Liver (tissue), 9 donors: ENCODE measurements around the gene TNFAIP6. TPM values are rescaled to one million over a fixed set of nuclear protein-coding genes. Genes with fewer than 3 reads are reported as not detected.
"Not testable (repeated sequence)": the region's sequence is repeated elsewhere in the genome, so short reads cannot be mapped to it uniquely, and the experiment has no call there.

ENCODE experiments used
- DNase-seq: peaks from one replicate; pipeline ENCODE4 v3.0.0-alpha.2; 2017; ENCODE audit warnings: low spot score
- H3K27ac ChIP-seq, 2 donors: one replicate each; pipeline ENCODE4 v1.7.0; 2013; ENCODE audit warnings: inconsistent platforms in 2 of 2, low read length in 2 of 2, control low read depth in 1 of 2, low read depth in 1 of 2, mild to moderate bottlenecking in 1 of 2
- H3K27me3 ChIP-seq, 4 donors: one replicate each; pipeline versions ENCODE4 v1.6.1 to v1.7.0; 2013; ENCODE audit warnings: low read length in 3 of 4, inconsistent platforms in 1 of 4, mild to moderate bottlenecking in 1 of 4, moderate library complexity in 1 of 4; ENCODE audit not compliant: control insufficient read depth in 4 of 4, insufficient read depth in 4 of 4
- H3K36me3 ChIP-seq, 4 donors: one replicate each; pipeline versions ENCODE4 v1.6.1 to v1.7.0; 2013; ENCODE audit warnings: low read length in 3 of 4, mild to moderate bottlenecking in 3 of 4, low read depth in 1 of 4, moderate library complexity in 1 of 4; ENCODE audit not compliant: control insufficient read depth in 4 of 4, insufficient read depth in 3 of 4
- H3K4me1 ChIP-seq, 4 donors: one replicate each; pipeline versions ENCODE4 v1.6.1 to v1.7.0; 2013; ENCODE audit warnings: low read length in 3 of 4, mild to moderate bottlenecking in 3 of 4, moderate library complexity in 1 of 4; ENCODE audit not compliant: control insufficient read depth in 4 of 4, insufficient read depth in 4 of 4
- H3K4me3 ChIP-seq, 3 donors: one replicate each; pipeline versions ENCODE4 v1.6.1 to v1.7.0; 2013; ENCODE audit warnings: low read length in 3 of 3, control low read depth in 1 of 3, low read depth in 1 of 3, mild to moderate bottlenecking in 1 of 3
- H3K9ac ChIP-seq, 2 donors: one replicate each; pipeline ENCODE4 v1.7.0; 2013; ENCODE audit warnings: low read length in 2 of 2, mild to moderate bottlenecking in 2 of 2, moderate library complexity in 2 of 2, control low read depth in 1 of 2, low read depth in 1 of 2
- H3K9me3 ChIP-seq, 4 donors: one replicate each; pipeline versions ENCODE4 v1.6.1 to v1.7.0; 2013; ENCODE audit warnings: low read length in 3 of 4; ENCODE audit not compliant: control insufficient read depth in 4 of 4
- ATF3 ChIP-seq: IDR thresholded peaks from 2 replicates; pipeline ENCODE4 v1.6.1; 2016; ENCODE audit warnings: antibody characterized with exemption
- EGR1 ChIP-seq, 2 donors: IDR thresholded peaks; 2 replicates each; pipeline ENCODE4 v1.6.1; 2016 to 2018; ENCODE audit warnings: antibody characterized with exemption in 2 of 2, low read depth in 2 of 2
- FOXA1 ChIP-seq: IDR thresholded peaks from 2 replicates; pipeline ENCODE4 v1.6.1; 2016; ENCODE audit warnings: antibody characterized with exemption
- FOXA2 ChIP-seq: IDR thresholded peaks from 2 replicates; pipeline ENCODE4 v1.6.1; 2016; ENCODE audit warnings: antibody characterized with exemption
- HNF4A ChIP-seq, 2 donors: conservative IDR thresholded peaks; 2 replicates each; pipeline ENCODE4 v1.6.1; 2016; ENCODE audit warnings: antibody characterized with exemption in 2 of 2, mild to moderate bottlenecking in 2 of 2
- HNF4G ChIP-seq: IDR thresholded peaks from 2 replicates; pipeline ENCODE4 v1.6.1; 2016; ENCODE audit warnings: antibody characterized with exemption
- JUND ChIP-seq, 2 donors: IDR thresholded peaks; 2 replicates each; pipeline ENCODE4 v1.6.1; 2016; ENCODE audit warnings: antibody characterized with exemption in 2 of 2
- NR2F2 ChIP-seq: IDR thresholded peaks from 2 replicates; pipeline ENCODE4 v1.6.1; 2016; ENCODE audit warnings: antibody characterized with exemption
- RAD21 ChIP-seq, 2 donors: IDR thresholded peaks; 2 replicates each; pipeline ENCODE4 v1.6.1; 2016; ENCODE audit warnings: antibody characterized with exemption in 2 of 2, mild to moderate bottlenecking in 2 of 2
- RXRA ChIP-seq, 2 donors: IDR thresholded peaks; 2 replicates each; pipeline ENCODE4 v1.6.1; 2017 to 2018; ENCODE audit warnings: antibody characterized with exemption in 2 of 2, mild to moderate bottlenecking in 1 of 2
- SP1 ChIP-seq: IDR thresholded peaks from 2 replicates; pipeline ENCODE4 v1.6.1; 2018; ENCODE audit warnings: antibody characterized with exemption, mild to moderate bottlenecking
- TAF1 ChIP-seq: conservative IDR thresholded peaks from 2 replicates; pipeline ENCODE4 v1.6.1; 2016; ENCODE audit warnings: antibody characterized with exemption, mild to moderate bottlenecking
- WGBS: extraction: QIAGEN DNeasy Blood & Tissue Kit; methylation state at CpG from one replicate; pipeline ENCODE4 v1.1.7; 2013; 5-methylcytosine and 5-hydroxymethylcytosine counted together
- polyA plus RNA-seq, 2 donors: library from polyadenylated mRNA; stranded (reverse) in 1 of 2; unstranded in 1 of 2; fragments of 200-250 nt in 1 of 2; fragments of >200 nt in 1 of 2; fragmentation: Nextera tagmentation in 1 of 2; extraction: Ambion mirVana in 1 of 2; gene quantifications; one replicate each; pipeline versions ENCODE4 v1.2.1 to v1.2.3, GENCODE V29; 2013 to 2015
- total RNA-seq, 2 donors: library from RNA; depleted of rRNA; stranded (reverse); fragments of >200 nt; gene quantifications; one replicate each; pipeline ENCODE4 v1.2.3, GENCODE V29; 2014
- TF ChIP-seq, protein P1 (sequence below): IDR thresholded peaks from 2 replicates; pipeline ENCODE4 v1.6.1; 2016; ENCODE audit warnings: antibody characterized with exemption
- TF ChIP-seq, protein P2 (sequence below): IDR thresholded peaks from 2 replicates; pipeline ENCODE4 v1.6.1; 2016; ENCODE audit warnings: antibody characterized with exemption
- TF ChIP-seq, protein P3 (sequence below): fragments of 150-350 bp; IDR thresholded peaks from 2 replicates; pipeline ENCODE4 v1.5.1; 2017; ENCODE audit warnings: improper control_type of control experiment, low read depth, low read length; ENCODE audit not compliant: missing input control
- TF ChIP-seq, protein P4 (sequence below): IDR thresholded peaks from 2 replicates; pipeline ENCODE4 v1.6.1; 2016; ENCODE audit warnings: antibody characterized with exemption, mild to moderate bottlenecking
- donor health status: healthy.
- donor health status: healthy.
- donor health status: healthy.
- donor health status: healthy.
- donor health status: healthy.

TNFAIP6 gene
- total RNA-seq (under 1 TPM; 0.17 to 0.28 TPM), polyA plus RNA-seq (under 1 TPM; 0.18 to 0.21 TPM)

GRCh38 chr2:151357359-151357758 lies at the start of gene TNFAIP6:
TNFAIP6 (plus strand) TSS chr2:151357592; CDS start chr2:151357667, 75 bp downstream.
- no peaks in the 10 kb centered on the region for H3K36me3 ChIP-seq
- H3K27ac ChIP-seq: no peak within 1 kb of the TSS
- H3K27me3 ChIP-seq: no peaks in the 10 kb centered on the region
- DNase-seq: no peak
- no peaks in the 10 kb centered on the region for H3K4me1 ChIP-seq
- no peaks in the 10 kb centered on the region for H3K9me3 ChIP-seq
- no peak within 1 kb of the TSS for H3K9ac ChIP-seq
- no peak within 1 kb of the TSS for H3K4me3 ChIP-seq
- WGBS: 72% methylated on average over 3 of the region's 3 CpGs
- TF ChIP-seq ATF3 (no peak), JUND (IDR thresholded peaks at IDR 0.05) (peak in 1 of 2 donors; percentile 10)

- 92% methylated on average over 6 of the region's 6 CpGs for WGBS
- DNase-seq, H3K4me1 ChIP-seq, H3K36me3 ChIP-seq, H3K27me3 ChIP-seq, H3K27ac ChIP-seq, H3K4me3 ChIP-seq, H3K9ac ChIP-seq, H3K9me3 ChIP-seq: not testable (repeated sequence)
These were observed 47.1 kb upstream of the TNFAIP6 start for GRCh38 chr2:151310313-151310712.

DNA sequence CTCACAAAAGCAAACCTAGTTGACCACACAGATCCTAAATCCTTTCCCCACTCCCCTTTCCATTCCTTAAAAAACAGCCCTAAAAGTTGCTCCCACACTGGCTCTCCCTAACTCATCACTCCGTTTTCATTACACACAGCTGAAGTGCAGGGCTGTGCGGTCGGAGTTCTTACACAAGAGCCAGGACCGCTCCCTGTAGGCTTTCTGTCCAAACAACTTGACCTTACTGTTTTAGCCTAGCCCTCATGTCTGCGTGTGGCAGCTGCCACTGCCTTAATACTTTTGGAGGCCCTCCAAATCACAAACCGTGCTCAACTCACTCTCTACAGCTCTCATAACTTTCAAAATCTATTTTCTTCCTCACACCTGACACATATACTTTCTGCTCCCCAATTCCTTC lies 45.0 kb upstream of the TNFAIP6 start:
- WGBS: 86% methylated on average over 6 of the region's 6 CpGs
- not testable (repeated sequence) for DNase-seq

GRCh38 chr2:151315381-151315903 lies 42.0 kb upstream of the TNFAIP6 start:
- Histone ChIP-seq H3K9ac (no peak overlapping the region), H3K4me1 (no peaks in the 10 kb centered on the region), H3K9me3 (no peaks in the 10 kb centered on the region), H3K36me3 (no peaks in the 10 kb centered on the region), H3K27me3 (no peaks in the 10 kb centered on the region), H3K4me3 (no peak overlapping the region), H3K27ac (no peak overlapping the region)
- no peak for DNase-seq
- 77% methylated on average over 7 of the region's 7 CpGs for WGBS
- TF ChIP-seq HNF4G (no peak), FOXA2 (no peak), RXRA (IDR thresholded peaks at IDR 0.05) (no peak), SP1 (no peak), FOXA1 (no peak), ATF3 (no peak), JUND (IDR thresholded peaks at IDR 0.05) (no peak), HNF4A (conservative IDR thresholded peaks at IDR 0.05) (no peak), EGR1 (IDR thresholded peaks at IDR 0.05; ENCODE audit: low read depth in 2 of 2) (no peak), NR2F2 (no peak), TAF1 (no peak), RAD21 (IDR thresholded peaks at IDR 0.05) (no peak)
- TF ChIP-seq, protein P1, sequence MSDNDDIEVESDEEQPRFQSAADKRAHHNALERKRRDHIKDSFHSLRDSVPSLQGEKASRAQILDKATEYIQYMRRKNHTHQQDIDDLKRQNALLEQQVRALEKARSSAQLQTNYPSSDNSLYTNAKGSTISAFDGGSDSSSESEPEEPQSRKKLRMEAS: no peak
- TF ChIP-seq, protein P2, sequence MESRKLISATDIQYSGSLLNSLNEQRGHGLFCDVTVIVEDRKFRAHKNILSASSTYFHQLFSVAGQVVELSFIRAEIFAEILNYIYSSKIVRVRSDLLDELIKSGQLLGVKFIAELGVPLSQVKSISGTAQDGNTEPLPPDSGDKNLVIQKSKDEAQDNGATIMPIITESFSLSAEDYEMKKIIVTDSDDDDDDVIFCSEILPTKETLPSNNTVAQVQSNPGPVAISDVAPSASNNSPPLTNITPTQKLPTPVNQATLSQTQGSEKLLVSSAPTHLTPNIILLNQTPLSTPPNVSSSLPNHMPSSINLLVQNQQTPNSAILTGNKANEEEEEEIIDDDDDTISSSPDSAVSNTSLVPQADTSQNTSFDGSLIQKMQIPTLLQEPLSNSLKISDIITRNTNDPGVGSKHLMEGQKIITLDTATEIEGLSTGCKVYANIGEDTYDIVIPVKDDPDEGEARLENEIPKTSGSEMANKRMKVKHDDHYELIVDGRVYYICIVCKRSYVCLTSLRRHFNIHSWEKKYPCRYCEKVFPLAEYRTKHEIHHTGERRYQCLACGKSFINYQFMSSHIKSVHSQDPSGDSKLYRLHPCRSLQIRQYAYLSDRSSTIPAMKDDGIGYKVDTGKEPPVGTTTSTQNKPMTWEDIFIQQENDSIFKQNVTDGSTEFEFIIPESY: no peak
- TF ChIP-seq, protein P3, sequence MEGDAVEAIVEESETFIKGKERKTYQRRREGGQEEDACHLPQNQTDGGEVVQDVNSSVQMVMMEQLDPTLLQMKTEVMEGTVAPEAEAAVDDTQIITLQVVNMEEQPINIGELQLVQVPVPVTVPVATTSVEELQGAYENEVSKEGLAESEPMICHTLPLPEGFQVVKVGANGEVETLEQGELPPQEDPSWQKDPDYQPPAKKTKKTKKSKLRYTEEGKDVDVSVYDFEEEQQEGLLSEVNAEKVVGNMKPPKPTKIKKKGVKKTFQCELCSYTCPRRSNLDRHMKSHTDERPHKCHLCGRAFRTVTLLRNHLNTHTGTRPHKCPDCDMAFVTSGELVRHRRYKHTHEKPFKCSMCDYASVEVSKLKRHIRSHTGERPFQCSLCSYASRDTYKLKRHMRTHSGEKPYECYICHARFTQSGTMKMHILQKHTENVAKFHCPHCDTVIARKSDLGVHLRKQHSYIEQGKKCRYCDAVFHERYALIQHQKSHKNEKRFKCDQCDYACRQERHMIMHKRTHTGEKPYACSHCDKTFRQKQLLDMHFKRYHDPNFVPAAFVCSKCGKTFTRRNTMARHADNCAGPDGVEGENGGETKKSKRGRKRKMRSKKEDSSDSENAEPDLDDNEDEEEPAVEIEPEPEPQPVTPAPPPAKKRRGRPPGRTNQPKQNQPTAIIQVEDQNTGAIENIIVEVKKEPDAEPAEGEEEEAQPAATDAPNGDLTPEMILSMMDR: no peak
- TF ChIP-seq, protein P4, sequence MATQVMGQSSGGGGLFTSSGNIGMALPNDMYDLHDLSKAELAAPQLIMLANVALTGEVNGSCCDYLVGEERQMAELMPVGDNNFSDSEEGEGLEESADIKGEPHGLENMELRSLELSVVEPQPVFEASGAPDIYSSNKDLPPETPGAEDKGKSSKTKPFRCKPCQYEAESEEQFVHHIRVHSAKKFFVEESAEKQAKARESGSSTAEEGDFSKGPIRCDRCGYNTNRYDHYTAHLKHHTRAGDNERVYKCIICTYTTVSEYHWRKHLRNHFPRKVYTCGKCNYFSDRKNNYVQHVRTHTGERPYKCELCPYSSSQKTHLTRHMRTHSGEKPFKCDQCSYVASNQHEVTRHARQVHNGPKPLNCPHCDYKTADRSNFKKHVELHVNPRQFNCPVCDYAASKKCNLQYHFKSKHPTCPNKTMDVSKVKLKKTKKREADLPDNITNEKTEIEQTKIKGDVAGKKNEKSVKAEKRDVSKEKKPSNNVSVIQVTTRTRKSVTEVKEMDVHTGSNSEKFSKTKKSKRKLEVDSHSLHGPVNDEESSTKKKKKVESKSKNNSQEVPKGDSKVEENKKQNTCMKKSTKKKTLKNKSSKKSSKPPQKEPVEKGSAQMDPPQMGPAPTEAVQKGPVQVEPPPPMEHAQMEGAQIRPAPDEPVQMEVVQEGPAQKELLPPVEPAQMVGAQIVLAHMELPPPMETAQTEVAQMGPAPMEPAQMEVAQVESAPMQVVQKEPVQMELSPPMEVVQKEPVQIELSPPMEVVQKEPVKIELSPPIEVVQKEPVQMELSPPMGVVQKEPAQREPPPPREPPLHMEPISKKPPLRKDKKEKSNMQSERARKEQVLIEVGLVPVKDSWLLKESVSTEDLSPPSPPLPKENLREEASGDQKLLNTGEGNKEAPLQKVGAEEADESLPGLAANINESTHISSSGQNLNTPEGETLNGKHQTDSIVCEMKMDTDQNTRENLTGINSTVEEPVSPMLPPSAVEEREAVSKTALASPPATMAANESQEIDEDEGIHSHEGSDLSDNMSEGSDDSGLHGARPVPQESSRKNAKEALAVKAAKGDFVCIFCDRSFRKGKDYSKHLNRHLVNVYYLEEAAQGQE: no peak

More for the DNA sequence above, 45.0 kb upstream of the TNFAIP6 start:
- H3K4me1 ChIP-seq, H3K9me3 ChIP-seq, H3K9ac ChIP-seq, H3K36me3 ChIP-seq, H3K27ac ChIP-seq, H3K27me3 ChIP-seq, H3K4me3 ChIP-seq: not testable (repeated sequence)
